GM12873 (cell line): Measurements from ENCODE around the gene FAM174B.

Experiments
- TF ChIP-seq, protein P1 (sequence below): IDR thresholded peaks from 2 replicates; pipeline ENCODE4 v1.5.1; 2012; ENCODE audit warnings: low read depth, mild to moderate bottlenecking, moderate library complexity, low read length, control low read depth; ENCODE audit not compliant: insufficient read depth; ENCODE audit errors: missing control alignments

FAM174B gene

DNA sequence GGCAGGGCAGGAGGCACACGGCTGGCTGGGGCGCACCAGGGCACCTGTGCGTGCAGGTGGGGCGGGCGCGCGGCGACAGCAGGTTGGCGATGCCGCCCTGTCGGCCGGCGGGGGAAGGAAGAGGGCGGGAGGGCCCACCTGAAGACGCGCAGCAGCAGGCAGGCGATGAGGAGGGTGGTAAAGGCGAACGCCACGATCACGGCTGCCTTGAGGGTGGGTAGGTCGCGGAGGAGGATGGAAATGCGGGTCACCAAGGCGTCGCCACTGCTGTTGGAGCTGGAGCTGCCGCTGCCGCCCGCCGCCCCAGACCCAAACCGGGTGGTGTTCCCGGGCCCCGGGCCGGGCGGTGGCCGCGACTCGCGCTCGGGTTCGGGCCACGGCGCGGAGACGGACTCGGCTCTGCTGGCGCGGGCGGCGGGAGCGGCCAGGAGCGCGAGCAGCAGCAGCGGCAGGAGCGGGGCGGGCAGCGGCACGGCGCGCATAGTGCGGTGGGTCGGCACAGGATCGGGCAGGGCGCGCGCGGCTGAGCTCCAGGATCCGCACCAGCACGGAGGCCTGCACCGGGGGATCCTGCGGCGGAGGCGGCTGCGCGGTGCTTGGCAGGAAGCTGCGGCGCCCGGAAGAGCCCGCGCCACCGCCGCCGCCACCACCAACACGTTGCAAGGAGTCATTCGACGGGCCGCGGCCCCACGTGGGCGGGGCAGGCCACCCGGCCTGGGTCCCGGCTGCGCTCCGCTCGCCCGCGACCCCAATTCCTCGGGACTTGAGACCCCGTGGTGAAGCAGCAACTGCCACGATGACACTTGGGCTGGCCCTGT, at the start of gene FAM174B:
Gene FAM174B, minus strand, starts transcription at position 598 of the 818 bp plus-strand sequence.
- TF ChIP-seq, protein P1, sequence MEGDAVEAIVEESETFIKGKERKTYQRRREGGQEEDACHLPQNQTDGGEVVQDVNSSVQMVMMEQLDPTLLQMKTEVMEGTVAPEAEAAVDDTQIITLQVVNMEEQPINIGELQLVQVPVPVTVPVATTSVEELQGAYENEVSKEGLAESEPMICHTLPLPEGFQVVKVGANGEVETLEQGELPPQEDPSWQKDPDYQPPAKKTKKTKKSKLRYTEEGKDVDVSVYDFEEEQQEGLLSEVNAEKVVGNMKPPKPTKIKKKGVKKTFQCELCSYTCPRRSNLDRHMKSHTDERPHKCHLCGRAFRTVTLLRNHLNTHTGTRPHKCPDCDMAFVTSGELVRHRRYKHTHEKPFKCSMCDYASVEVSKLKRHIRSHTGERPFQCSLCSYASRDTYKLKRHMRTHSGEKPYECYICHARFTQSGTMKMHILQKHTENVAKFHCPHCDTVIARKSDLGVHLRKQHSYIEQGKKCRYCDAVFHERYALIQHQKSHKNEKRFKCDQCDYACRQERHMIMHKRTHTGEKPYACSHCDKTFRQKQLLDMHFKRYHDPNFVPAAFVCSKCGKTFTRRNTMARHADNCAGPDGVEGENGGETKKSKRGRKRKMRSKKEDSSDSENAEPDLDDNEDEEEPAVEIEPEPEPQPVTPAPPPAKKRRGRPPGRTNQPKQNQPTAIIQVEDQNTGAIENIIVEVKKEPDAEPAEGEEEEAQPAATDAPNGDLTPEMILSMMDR = no peak

DNA sequence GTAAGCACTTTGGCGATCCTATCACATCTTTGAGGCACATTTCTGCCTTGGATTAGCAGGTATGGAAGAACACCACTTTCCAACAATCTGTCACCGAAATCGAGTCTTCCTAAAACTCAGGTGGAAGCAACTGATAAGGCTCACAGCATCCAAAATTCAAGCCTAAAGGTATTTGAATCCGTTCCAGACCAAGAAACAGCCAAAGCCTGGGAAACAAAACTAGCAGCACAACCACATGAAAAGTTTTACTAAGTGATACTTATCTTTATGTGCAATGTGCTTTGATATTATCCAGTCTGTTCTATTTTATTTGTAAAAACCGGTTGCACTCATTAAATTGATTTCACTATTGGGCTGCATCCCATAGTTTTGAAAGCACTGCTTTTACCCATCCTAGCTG, 40.5 kb upstream of the FAM174B start:
- TF ChIP-seq, protein P1 = no peak

DNA sequence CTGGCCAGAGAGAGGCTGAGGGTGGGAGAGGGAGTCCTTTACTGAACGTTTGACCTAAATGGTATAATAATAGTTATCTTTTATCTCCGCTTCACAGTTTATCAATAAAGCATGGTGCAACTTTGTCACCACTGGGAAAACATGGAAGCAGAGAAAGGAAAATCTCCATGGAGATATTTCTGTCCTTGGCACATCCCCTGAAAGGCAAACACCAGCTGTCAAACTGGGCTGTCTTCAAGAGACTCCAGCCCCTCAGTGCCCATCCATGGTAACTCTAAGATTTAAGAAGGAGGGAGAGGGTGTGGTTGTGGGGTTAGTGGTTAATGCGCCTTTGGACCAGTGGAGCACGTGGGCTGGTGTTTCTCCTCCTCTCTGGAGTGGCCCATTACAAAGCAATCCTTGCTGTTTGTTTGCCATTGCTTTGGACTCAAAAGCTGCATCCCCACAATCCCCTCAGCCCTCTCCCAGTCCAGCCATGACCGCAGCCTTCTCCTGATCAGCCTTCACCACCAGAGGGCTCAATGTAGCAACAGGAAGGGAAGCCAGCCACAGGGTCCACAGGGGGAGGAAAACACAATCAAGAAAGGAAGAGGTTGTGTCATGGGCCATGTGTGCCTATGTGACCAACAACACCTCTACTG, 38.2 kb upstream of the FAM174B start:
- TF ChIP-seq, protein P1 = peak; percentile 31

DNA sequence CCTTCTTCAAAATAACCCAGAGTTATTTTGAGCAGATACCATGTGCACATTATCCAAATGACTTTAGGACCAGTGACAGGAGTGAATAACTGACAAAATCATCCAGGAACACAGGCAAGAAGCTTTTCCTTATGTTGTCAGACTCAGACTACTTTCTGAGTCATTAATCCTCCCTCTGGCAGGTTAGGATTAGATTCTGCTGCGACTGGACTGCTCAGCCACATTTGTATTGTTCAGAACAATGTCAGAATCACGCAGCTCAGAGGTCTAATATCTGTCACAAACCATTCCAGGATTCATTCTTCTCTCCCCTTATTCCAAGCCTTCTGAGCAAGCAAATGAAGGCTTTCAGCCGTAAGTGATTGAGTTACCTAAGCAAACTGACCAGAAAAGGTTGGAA, 34.8 kb upstream of the FAM174B start:
- TF ChIP-seq, protein P1 = no peak

DNA sequence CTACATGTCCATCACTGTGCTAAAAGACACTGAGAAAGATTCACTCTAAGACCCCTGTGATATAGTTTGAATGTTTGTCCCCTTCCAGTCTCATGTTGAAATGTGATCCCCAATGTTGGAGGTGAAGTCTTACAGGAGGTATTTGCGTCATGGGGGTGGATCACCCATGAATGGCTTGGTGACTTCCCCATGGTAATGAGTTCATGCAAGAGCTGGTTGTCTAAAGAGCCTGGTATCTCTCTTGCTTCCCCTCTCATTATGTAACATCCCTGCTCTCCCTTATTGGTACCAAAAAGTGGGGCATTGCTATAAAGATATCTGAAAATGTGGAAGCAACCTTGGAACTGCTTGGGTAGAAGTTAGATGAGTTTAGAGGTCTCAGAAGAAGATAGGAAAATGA, 32.2 kb upstream of the FAM174B start:
- TF ChIP-seq, protein P1 = no peak

DNA sequence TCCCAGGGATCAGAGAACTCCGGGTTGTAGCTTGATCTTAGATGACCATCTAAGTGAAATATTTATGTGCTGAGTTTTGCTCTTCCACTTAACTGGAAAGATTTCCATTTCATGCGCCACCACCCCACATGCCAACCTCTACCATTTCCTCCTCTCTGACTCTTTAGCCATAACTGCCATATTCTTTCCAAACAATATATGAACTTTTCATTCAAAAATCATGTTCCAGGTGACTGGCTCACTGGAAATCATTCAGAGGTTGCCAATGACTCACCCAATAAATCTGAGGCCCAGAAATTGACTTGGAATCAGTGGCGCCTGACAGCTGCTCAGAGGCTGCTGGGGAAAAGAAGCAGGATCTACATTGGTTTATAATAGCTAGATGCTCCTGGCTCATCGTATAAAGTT, 31.6 kb upstream of the FAM174B start:
- TF ChIP-seq, protein P1 = no peak

DNA sequence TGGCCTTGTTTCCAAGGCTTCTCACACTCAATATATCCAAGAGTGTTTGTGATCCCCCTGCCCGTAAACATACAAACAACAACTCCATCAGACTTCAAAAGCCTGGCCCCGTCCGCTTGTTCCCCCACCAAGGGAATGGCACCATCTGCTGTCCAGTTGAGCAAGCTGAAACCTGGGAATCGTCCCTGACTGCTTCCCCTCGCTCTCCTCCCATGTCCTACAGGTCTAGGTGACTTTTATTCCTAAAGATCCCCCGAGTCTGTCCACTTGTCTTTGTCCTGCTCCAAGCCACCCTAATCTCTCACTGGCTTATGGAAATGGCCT, 27.9 kb upstream of the FAM174B start:
- TF ChIP-seq, protein P1 = peak; percentile 45
